HG03378 (cell line): Measurements from ENCODE around the gene TRIM46.
"Not testable (repeated sequence)": the region's sequence is repeated elsewhere in the genome, so short reads cannot be mapped to it uniquely, and the experiment has no call there.

Source experiments
- ATAC-seq: cut with Tn5 transposase; IDR thresholded peaks from one replicate; pipeline ENCODE4 v1.9.1; 2021; ENCODE audit warnings: mild to moderate bottlenecking, moderate library complexity; ENCODE audit not compliant: unreplicated experiment

Gene TRIM46

DNA sequence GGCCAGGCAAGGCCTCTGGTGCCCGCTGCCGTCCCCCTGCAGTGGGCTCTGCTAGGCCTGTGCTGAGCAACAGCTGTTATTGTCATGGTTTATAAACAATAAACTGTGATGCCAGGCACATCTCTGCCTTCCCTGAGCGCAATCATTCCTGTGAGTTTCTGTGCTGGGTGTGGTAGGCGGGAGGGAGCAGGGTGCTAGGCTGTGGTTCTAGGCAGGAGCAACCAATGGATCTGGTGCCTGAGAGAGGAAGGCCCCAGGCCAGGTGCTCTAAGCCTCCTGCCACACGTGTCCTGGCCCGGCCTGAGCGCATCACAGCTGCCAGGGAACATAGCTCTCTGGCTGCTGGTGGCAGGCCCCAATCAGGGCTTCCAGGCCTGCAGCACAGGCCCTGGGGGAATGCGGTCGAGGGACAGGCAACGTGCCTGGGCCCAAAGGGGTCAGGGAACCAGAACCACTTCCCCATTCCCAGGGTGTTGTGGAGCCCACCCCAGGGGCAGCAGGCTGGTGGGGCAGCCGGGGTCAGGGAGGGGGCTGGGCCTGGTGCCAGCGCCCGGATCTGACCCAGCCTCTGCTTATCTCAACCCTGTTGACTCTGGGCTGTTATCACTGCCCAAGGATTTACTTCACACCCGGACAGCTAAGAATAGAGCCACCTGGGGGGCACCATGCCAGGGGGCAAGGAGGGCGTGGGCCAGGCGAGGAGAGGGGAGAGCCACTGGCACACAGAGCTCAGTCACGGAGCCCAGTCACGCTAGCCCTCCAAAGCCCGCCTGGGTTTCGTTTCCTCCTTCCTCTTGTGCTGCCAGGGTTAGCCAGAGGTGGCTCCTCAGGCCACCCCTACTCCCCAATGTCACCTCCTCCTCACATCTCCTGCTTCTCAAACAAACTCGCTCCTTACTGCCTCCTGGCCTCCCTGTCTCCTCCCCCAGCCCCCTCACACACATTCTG is 11.5 kb downstream of the TRIM46 start:
- ATAC-seq = peak; percentile 81

DNA sequence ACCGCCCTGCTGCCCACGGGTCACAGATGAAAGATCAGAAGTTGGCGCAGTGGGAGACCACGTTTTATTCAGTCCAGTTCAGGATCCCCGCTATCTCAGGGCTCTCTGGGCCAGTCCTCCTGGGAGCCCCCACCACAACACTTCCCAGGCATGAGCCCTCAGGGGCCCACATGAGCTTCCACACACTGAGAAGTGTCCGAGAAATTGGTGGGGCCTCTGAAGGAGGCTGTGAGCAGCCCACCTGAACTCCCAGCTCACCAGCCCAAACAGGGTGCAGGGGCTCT is 12.1 kb downstream of the TRIM46 start:
- ATAC-seq = no peak

DNA sequence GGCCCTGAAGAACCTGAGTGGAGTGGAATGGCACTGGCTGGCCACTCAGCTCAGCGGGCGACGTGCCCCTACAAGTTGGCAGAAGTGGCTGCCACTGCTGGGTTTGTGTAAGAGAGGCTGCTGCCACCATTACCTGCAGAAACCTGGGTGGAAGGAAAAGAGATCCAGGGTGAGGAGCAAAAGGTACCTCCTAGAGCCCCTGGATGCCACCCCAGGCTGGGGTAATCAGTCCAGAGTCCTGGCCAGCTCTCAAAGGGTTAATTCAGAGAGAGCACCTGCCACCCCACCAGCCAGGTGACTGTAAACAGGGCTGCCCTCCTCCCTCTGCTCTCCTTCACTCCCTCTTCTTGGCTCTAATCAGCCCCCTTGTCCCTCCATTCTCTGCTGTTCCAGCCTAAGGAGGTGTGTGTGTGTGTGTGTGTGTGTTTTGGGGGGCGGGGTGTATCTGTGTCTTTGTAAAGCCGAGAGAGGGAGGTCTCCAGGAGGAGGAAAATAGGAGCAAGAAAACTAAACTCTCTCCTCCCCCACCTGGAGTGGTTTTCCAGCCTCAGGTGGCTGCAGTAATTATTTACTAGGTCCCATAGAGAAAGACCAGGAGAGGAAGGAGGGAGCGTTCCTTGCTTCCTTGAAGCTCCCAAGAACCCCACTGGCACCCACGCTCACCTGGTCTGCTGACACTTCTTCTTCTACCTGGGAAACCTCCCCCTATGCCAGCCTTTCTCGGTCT is 12.6 kb downstream of the TRIM46 start:
- no peak for ATAC-seq

DNA sequence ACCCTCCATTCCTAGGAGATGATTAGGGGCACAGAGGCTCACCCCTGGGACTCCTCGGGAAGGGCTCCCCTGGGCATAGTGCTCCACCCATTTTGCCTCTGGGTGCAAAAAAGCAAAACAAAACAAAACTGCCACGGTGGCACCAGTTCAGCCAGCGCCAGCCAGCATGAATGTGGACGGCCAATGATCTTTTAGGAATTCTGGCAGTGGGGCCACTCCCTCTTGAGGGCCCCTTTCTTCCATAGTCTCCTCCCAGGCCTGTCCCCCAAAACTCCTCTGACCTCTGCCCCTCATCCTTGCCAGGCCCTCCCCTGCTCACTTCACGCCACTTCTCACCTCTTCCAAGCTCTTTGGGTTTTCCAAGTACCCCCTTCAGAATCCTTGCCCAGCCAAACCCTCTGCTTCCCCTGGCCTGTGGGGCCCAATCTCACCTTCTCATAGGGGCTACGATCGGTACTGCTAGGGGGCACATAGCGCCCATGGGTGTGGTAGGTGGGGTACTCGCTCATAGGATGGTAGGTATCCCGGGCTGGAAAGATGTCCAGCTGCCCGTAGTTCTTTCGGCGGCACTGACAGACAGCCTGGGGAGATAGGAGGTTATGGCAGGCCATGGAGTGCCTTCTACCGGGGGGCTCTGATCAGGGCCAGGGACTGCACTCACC is 13.3 kb downstream of the TRIM46 start:
- ATAC-seq = no peak

DNA sequence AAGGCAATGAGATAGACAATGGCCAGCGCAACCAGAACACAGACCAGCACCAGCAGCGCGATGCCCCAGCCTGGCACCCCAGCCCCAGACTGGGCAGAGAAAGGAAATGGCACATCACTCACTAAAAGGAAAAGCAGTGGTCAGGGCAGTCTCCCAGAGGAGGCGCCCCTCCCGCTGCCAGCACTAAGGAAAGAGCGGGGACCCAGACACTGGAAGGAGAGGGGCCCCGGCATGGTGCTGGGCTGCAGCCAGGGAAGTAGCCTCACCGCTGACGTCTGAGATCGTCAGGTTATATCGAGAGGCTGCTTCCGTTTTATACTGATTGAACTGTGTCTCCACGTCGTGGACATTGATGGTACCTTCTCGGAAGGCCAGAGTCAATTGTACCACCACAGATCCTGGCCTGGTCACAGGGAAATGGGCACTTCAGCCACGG is 13.8 kb downstream of the TRIM46 start:
- no peak for ATAC-seq

DNA sequence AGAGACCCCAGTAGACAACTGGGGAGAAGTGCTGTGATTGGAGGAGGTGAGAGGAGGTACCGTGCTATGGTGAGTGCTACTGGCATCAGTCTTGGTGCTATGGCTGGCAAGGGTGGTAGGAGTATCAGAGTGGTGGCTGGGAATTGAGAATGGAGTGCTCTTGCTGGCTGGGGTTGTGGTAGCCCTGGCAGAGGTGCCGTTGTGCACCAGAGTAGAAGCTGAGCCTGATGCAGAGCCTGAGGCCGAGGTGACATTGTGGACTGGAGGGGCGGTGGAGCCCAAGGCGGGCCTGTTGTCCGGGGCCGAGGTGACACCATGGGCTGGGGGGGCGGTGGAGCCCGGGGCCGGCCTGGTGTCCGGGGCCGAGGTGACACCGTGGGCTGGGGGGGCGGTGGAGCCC is 14.6 kb downstream of the TRIM46 start:
- no peak for ATAC-seq

DNA sequence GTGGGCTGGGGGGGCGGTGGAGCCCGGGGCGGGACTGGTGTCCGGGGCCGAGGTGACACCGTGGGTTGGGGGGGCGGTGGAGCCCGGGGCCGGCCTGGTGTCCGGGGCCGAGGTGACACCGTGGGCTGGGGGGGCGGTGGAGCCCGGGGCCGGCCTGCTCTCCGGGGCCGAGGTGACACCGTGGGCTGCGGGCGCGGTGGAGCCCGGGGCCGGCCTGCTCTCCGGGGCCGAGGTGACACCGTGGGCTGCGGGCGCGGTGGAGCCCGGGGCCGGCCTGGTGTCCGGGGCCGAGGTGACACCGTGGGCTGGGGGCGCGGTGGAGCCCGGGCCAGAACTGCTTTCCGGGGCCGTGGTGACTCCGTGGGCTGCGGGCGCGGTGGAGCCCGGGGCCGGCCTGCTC is 16.3 kb downstream of the TRIM46 start:
- ATAC-seq = not testable (repeated sequence)

DNA sequence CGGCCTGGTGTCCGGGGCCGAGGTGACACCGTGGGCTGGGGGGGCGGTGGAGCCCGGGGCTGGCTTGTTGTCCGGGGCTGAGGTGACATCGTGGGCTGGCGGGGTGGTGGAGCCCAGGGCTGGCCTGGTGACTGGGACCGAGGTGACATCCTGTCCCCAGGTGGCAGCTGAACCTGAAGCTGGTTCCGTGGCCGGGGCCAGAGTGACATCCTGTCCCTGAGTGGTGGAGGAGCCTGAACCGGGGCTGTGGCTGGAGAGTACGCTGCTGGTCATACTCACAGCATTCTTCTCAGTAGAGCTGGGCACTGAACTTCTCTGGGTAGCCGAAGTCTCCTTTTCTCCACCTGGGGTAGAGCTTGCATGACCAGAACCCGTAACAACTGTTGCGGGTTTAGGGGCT is 18.3 kb downstream of the TRIM46 start:
- no peak for ATAC-seq

DNA sequence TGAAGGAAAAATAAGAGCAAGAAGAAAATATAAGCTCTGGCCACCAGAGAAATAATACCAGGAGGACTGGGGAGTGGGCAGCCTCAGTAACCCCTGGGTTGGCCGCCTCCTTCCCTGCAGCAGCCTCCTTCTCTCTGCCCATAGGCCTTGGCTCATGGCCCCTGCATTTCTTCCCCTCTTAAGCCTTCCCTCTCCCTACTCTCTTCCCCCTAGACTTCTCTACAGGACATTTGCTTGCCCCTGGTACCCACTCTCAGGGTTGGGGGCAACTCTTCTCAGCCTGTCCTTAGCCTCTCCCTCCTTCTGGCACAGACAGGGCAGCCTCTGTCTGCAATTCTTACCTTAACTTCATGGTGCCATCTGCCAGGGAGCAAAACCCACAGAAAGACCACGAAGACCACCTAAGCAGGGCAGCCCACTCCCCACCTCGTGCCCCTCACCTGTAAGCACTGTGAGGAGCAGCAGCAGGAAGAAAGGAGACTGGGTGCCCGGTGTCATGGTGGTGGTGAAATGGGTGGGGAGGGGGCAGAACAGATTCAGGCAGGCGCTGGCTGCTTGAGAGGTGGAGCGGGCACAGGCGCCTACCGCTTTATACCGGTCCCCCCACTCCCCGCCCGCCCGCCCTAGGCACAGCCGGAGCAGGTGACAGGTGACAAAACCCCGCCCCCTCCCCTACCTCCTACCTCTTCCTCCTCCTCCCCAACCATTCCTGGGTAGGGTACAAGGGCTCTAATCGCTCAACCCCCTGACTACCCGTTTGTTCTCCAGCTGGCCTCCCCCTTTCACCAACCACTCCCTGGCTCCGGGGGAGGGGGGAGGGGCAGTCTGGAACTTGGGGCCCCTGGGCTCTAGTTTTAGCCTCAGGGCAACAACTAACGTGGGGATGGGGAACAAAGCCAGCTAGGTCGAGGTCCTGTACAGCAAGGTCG is 19.0 kb downstream of the TRIM46 start:
- no peak for ATAC-seq

DNA sequence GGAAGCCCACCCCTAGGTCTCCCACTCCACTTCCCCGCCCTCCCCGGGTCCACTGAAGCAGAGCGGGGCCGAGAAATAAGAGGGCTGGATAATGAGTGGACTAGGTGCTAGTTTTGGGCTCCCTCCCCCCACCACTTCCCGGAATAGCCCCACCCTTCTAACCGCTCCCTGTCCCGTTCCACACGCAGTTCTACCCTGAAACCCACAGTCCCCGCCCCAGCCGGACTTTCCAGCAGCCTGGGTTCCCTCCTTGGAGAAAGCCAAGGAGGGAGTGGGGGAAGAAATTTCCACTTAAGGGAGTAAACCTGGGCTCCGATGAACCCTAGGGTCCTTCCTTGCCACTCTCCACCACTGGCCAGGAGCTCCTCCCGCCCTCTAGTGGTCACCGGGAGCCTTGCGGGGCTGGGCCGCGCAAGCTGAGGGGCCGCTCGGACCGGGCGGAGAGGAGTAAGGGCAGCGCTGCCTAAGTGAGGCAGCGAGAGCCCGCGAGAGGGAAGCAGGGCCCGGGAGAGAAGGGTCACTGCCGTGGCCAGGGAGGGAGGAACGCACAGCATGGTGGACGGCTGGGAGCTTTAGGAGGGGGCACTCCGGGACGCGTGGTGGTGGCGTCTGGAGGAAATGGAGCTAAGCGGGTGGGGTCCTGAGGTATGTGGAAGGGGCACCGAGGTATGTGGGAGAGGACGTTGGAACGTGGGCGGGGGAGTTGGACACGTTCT is 19.8 kb downstream of the TRIM46 start:
- ATAC-seq = peak; percentile 58

DNA sequence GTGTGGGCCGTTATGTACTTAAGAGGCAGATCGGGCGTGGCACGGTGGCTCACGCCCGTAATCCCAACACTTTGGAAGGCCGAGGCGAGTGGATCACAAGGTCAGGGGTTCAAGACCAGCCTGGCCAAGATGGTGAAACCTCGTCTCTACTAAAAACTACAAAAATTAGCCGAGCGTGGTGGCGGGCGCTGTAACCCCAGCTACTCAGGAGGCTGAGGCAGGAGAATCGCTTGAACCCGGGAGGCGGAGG is 20.3 kb downstream of the TRIM46 start:
- ATAC-seq = not testable (repeated sequence)

DNA sequence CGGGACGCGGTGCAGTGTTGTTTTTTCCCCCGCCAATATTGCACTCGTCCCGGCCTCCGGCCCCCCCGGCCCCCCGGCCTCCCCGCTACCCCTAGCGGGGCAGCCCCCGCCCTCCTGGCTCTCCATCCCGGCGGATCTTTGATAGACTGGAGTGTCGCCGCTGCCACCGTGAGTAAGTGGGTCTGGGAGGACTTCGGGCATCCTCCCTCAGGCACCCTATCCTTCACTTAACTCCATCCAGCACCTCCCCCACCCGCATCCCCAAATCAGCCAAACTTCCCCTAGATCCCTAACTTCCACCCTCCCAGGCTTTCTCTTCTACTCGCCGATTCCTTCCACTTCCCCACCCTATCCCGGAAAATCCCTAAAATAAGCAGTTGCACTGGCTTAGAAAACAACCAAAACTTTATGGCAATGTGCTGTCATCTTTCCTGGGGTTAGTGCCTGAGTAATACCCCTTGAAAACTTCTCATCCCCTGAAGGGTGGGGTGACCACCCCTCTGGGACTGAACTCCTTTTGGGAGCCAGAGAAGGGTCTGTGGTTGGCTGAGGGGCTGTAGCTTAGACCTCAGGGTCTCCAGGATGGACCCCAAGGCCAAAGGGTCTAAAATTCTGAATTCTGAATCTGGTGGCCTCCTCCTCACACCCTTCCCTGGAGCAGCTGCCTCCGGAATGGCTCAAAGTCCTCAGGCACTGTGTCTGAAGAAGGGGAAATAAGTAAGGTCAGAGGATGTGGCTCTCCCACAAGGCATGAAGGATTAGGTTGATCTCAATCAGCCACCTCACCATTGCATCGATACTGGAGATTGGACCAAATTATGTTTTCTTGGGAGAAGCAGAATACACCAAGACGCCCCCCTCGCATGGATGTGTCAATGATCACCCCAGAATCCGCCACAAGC is 21.8 kb downstream of the TRIM46 start:
- ATAC-seq = no peak

DNA sequence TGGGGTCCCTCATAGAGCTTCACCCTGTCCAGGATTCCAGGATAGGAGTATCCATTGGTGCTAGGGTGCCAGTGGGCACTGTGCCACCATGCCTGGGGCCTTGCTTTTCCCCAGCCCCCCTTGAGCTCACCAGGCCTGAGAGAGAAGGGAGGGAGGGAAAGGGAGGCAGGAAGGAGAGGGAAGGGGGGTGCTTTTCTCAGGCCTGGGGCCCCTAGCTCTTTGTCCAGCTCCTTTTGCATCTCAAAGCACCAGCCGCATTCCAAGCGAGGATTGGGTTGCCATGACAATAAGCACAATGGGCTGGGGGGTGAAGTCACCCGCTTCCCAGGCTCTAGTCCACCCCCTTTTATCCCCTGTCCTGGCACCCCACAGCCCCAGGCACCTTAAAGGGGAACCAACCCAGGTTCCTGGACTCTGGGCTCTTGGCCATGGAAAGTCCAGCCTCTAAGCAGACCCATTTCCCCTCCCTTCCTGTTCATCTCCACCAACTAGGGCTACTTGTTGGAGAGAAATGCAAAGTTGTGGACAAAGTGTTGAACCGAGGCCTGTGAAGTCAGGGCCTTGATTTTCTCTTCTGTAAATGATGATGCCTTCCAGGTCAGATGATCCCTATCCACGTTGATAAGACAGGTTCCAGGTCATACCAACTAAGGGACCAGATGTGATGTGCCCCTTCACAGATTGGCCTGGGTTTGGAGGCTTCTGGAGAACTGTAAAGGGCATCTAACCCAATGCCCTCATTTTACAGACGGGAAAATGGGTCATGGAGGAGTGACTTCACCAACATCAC is 22.6 kb downstream of the TRIM46 start:
- ATAC-seq = no peak

DNA sequence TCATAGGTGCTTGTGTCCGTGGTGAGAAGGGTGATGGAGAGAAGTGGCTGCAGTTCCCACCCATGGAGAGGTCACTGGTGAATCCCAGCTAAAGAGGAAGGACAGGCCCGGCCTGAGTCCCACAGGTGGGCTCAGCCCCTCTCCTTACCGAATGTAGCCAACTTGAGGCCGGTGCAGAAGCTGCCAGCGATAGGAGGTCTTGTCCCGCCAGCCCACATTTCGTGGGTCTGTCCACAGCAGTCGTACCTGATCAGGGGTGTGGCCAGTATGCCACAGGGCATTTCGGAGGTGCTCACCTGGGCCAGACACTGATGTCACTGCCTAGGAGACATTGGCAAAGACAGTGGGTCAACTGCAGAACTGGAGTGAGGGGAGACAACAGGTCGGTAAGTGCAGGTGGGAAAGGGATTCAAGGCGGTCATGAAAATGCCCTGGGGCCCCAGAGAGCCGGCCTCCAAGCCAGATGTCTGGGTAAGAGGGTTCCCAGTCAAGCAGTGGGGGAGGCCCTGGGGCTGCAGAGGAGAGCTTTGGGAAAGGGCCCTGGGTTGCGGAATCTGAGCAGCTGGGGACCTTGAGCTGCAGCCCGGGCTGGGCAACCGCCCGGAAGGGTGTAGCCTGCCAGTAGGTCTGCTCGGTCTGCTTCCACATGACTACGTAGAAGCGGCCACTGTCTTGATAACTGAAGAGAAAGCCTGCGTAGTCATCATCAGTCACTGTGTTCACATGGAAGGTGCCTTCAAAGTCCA is 23.4 kb downstream of the TRIM46 start:
- ATAC-seq = no peak

DNA sequence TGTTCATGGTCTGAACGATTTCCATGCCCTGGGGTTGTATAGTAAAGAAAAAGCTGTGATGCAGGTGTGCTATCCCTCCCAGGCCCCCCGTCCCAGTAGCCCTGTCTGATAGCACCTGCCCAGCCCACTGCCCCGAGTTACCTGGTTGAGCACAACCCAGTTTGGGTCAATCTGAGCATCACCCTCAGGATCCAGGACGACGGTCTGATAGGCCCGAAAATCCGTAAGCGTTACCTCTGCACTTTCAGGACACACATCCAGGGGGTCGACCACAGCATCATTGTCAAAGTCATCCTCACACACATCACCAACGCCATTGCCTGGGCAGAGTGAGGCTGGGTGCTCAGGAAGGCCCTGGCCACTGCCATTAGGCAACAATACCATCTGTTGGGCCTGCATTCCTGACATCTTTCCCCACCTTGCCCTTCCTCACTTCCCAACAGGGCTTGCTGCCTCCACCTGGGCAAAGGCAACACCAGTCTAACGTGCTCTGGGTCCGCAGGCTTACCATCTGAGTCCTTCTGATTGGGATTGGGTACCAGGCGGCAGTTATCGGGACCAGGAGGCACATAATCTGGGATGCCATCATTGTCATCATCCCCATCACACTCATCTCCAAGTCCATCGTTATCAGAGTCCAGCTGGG is 24.4 kb downstream of the TRIM46 start:
- no peak for ATAC-seq

DNA sequence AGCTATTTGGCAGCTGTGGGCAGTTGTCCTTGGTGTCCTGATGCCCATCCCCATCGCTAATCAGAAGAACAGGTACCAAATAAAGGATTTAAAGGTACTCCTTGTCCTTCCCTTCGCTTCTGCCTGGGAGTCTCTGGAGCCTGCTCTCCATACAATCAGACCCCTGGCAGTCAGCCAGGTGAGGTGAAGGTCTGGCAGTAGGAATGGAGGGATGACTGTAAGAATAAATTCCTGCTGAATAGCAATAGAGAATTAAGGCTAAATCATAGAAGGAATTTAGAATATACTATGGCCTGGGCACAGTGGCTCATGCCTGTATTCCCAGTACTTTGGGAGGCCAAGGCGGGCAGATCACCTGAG is 24.9 kb downstream of the TRIM46 start:
- no peak for ATAC-seq

DNA sequence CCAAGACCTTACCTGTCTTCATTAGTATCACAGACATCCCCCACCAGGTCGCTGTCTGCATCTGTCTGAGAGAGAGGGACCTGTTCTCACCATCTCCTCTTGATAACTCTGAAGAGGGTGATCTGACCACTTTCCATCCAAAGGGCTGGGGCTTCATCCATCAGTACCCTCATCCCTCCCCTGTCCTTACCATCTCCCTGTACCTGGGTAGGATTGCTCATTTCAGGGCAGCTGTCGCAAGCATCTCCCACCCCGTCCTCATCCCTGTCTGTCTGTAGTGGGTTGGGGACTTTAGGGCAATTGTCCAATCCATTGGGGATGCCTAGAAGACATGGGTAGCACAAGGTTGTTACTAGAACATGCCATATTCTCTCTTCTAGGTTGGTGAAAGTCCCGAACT is 26.1 kb downstream of the TRIM46 start:
- ATAC-seq = no peak
